GM21528 (cell line): ENCODE results near the gene LLGL2.
A peak's percentile ranks its signal among the peaks of the same experiment; 100 is the strongest.
"Not testable (repeated sequence)": the region's sequence is repeated elsewhere in the genome, so short reads cannot be mapped to it uniquely, and the experiment has no call there.

Source experiments
- ATAC-seq: cut with Tn5 transposase; IDR thresholded peaks from one replicate; pipeline ENCODE4 v1.9.1; 2021; ENCODE audit warnings: mild to moderate bottlenecking, moderate library complexity; ENCODE audit not compliant: unreplicated experiment, low FRiP score

The LLGL2 gene

DNA sequence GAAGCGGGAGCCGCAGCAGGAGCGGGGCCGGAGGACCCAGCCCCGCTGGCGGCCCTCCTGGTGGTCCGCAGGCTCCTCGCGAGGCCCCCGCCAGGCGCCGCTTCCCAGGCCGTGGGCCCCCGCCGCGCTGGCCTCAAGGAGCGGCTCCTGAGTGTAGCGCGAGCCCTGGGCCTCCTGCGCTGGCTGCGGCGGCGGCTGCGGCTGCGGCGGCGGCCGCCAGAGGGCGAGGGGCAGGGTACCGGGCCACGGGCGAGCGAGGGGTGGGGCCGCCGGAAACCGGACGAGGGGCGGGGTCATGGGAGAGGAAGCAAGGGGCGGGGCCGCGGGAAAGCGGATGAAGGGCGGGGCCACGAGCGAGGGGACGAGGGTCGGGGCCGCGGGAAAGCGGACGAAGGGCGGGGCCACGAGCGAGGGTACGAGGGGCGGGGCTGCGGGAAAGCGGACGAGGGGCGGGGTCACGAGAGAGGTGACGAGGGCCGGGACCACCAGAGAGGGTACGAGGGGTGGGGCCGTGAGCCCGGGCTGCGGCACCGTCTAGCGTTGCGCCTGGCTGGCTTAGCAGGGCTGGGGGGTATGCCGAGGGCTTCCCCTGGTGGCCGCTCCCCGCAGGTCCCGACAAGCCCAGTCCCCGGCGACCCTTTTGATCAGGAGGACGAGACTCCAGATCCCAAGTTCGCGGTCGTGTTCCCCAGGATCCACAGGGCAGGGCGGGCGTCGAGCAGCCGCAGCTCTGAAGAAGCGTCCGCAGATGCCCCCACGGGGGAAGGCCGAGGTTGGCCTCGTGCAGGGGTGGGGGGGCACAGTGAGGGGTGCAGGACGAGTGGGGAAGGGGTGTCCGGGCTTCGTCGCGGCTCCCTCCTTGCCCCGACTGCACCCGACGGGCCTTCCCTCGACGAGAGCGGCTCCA, 63.8 kb downstream of the LLGL2 start:
- ATAC-seq, result peak; percentile 59

DNA sequence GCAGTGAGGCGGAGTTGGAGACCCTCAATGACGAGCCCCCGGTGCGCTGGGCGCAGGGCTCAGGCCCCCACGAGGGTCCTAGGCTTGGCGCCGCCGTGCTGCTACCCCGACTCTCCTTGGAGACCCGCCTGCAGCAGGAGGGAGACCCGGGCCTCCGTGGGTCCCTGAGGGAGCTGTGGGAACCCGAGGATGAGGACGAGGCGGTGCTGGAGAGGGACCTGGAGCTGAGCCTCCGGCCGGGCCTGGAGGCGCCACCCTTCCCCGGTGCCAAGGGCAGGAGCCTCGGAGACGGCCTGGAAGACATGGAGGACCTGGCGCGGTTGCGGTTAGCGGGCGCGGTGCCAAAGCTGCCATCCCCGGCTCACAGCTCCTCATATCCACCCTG, 64.4 kb downstream of the LLGL2 start:
- no peak for ATAC-seq

DNA sequence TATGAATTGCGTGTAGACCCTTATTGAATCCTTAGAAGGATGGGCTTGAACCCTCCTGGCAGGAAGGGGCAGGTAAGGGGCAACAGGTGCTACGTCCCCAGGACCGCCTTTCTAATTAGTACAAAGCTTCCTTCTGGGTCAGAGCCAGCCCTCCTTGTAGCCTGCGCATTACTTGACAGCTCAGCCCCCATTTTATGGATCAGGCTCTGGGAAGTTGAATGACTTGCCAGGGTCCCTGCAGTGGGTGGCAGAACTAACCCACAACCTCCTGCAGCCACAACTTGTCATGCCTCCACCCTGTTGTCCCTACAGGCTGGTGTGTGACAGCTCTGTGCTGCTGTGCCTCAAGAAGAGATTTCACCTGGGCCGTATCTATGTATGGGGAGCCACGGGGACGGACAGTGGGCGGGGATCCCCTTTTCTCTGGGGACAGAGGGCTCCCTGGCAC, 64.8 kb downstream of the LLGL2 start:
- ATAC-seq, result no peak

DNA sequence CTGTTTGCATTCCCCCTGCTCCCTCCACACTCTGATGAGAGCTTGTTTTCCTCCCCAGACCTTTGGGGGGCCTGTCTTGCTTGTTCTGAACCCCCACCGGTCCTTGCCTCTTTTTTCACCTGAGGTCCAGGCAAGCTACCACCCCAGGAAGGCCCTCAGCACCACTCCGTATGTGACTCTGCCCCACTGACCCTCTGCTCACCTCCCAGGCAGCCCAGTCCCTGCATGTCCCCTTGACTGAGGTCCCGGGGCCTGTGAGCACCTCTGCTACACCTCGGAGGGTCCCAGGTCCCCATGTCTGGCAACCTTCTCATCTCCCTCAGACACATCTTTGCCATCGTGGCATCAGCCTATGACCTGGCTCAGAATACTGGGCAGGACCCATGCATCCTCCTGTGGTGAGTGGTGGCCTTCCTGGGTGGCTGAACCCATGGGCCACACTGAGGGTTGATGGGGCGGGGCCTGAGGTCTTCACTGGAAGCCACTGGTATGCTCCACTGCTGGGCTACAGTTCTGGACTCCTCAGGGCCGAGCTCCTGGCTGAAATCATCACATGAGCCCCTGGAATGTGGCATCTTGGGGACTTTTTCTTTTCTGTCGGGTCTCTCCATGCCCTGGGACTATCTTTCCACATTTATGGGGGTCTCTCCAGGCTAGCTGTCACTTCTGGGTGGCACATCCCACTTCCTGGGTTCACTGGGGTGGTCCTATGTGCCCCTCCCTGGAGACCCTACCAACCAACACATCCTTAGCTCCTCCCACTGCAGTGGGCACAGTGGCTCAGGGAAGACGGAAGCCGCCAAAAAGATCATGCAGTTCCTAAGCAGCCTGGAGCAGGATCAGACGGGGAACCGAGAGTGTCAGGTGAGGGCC, 65.6 kb downstream of the LLGL2 start:
- no peak for ATAC-seq

DNA sequence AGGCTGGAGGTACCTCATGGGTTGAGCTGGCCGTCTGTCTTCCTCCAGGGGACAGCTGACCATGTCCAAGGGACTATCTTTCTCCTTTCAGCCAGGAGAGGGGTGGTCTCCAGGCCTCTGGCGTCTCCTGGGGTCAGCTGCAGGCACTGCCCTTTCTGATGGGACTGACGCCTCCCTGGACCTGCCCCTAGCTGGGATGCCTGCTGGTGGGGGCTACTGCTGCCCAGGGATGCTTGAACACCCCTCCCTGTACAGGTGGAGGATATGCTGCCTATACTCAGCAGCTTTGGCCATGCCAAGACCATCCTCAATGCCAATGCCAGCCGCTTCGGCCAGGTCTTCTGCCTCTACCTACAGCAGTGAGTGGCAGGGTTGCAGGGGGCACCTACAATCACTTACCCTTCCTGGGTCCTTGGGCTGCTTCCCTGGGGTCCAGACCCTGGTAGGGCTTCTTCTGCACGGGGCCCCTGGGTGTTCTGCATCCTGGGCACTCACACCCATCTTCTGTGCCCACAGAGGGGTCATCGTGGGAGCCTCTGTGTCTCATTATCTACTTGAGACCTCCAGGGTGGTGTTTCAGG, 66.3 kb downstream of the LLGL2 start:
- no peak for ATAC-seq

DNA sequence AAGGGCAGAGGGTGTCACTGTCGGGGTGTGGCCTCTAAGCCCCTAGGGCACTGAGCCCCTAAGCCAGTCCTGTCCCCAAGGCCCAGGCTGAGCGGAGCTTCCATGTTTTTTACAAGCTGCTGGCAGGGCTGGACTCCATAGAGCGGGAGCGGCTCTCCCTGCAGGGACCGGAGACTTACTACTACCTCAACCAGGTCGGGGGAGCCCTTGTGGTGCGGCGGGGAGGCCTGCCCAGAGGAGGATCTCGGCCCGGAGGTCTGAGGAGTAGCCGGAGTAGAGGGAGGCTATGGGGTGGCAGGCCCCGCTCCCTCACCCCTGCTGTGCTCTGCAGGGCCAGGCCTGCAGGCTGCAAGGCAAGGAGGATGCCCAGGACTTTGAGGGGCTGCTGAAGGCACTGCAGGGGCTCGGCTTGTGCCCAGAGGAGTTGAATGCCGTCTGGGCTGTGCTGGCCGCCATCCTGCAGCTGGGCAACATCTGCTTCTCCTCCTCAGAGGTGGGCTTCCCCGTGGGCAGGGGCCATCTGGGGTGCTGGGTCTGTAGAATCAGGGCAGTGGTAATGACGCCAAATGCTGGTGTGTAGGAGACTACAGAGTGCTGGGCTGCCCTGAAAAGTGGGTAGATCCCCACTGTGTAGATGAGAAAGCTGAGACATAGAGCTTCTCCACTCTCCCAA, 67.0 kb downstream of the LLGL2 start:
- ATAC-seq, result no peak

DNA sequence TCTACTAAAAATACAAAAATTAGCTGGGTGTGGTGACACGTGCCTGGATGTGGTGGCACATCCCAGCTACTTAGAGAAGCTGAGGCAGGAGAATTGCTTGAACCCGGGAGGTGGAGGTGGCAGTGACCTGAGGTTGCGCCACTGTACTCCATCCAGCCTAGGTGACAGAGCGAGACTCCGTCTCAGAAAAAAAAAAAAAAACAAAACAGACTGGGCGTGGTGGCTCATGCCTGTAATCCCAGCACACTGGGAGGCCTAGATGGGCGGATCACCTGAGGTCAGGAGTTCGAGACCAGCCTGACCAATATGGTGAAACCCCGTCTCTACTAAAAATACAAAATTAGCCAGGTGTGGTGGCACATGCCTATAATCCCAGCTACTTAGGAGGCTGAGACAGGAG, 67.9 kb downstream of the LLGL2 start:
- ATAC-seq, result not testable (repeated sequence)

DNA sequence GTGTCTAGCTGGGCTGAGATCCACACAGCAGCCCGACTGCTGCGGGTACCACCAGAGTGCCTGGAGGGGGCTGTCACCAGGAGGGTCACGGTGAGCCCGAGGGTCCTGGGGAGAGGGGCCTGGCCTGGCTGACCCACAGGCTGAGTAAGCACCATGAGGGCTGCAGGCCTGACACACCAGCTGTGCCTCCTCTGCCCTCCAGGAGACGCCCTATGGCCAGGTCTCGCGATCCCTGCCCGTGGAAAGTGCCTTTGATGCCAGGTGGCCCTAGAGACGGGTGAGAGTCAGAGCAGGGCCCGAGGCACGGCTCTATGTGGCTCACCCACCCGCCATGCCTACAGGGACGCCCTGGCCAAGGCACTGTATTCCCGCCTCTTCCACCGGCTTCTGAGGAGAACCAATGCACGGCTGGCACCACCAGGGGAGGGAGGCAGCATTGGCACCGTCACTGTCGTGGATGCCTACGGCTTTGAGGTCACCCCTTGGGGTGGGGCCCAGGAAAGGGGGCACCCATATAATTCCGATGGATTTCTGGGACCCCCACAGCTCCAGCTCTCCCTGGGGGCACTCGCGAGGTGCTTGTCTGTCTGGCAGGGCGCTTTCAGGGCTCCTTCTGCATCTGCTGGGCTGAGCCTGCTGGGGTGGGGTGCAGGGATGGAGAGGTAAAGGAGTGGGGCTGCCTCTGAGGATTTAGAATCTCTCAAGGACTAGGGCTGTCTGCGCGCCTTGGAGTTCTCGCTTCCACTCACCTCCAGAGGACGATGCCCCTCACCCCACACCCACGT, 69.2 kb downstream of the LLGL2 start:
- no peak for ATAC-seq

DNA sequence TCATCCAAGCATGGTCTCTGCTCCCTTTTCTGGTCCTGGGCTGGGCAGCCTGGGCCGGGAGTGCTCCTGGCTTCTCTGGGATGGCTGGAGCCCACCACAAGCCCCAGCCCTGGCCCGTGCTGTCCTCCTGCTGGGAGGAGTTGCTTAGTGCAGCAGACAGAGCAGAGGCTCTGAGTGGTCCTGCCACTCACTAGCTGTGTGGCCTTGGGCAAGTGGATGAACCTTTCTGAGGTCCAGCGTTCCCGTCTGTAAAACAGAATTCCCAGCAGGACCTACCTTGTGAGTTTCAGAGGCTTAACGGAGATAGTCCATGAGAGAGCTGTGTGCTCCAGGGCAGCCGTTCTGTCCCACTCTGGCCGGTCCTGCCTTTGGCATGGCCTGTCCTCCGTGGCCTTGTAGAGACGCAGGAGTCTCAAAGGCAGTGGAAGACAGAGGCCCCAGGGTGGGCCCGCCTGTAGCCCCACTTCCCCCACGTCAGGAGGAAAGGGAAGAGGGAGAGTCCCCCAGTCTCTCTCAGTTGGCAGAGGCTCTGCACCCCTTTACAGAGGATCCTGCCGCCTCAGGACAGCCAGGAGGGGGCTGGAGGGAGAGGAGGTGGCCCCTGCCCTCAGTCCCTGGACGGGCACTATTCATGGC, 69.9 kb downstream of the LLGL2 start:
- ATAC-seq, result no peak

DNA sequence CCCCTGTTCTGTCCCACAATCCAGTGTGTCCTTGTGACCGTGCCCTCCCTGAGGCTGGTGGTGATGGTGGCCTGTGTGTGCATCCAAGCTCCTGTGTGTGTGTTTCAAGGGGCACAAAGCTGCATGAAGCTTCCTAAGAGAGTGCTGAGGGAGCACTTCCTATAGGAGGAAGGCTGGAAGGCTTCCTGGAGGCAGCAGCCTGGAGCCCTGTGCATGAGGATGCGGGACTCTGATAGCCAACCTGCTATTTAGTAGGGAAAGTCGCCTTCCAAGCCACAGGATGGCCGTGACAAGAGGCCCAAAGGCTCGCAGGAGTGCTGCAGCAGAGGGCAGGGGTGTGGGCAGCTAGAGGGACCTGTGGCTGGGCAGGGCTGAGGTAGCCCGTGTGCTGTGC, 70.4 kb downstream of the LLGL2 start:
- no peak for ATAC-seq

DNA sequence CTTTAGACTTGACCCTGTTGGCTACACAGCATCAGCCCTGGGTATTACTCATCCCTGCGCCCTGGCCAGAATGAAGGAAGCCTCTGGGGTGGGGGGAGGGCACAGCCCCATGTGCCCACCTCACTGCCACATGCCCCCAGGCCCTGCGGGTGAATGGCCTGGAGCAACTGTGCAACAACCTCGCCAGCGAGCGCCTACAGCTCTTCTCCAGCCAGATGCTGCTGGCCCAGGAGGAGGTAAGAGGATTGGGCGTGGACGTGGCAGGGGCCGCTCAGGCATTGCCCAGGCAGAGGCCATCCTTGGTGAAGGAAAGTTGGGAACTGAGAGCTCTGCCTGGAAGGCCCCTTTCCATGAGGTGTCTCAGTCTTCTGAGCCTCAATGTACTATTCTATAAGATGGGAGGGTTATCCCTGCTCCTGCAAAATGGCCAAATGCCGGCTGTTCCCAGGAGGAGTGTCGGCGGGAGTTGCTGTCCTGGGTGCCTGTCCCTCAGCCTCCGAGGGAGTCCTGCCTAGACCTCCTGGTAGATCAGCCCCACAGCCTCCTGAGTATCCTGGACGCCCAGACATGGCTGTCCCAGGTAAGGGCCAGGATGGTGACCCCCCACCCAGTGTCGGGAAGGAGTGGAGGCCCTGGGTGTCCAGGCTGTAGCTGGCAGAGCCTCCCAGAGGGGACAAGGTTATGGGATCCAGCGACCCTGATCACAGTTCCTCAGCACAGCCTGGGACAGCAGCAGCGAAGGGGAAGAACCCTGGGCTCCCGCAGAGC, 71.0 kb downstream of the LLGL2 start:
- ATAC-seq, result no peak

DNA sequence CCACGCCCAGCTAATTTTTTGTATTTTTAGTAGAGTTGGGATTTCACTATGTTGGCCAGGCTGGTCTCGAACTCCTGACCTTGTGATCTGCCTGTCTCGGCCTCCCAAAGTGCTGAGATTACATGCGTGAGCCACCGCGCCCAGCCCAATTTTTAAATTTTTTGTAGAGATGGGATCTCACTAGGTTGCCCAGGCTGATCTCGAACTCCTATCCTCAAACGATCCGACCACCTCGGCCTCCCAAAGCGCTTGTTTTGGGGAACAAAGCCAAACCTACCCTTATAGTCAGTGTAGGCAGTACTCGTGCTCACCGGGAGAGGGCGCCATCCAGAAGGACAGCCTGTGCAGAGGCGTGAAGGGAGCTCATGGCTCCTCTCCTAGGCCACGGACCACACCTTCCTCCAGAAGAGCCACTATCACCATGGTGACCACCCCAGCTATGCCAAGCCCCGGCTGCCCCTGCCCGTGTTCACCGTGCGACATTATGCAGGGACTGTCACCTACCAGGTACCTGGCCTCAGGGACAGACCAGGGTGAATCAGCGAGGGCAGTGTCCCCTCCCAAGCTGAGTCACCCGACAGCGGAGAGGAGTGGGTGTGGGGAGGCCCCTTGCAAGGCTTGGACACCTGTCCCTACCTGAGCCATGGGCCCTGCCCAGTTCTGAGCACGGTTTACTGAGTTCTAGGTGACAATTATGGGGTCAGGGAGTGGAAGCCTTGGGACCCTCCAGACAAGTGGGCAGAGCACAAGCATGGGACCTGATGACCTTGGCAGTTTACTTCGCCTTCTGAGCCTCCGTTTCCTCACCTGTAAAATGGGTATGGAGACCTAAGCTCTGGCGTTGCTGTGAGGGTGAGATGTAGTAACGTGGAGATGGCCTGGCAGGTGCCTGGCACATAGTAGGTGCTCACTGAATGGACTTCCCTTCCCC, 75.8 kb downstream of the LLGL2 start:
- ATAC-seq, result no peak

DNA sequence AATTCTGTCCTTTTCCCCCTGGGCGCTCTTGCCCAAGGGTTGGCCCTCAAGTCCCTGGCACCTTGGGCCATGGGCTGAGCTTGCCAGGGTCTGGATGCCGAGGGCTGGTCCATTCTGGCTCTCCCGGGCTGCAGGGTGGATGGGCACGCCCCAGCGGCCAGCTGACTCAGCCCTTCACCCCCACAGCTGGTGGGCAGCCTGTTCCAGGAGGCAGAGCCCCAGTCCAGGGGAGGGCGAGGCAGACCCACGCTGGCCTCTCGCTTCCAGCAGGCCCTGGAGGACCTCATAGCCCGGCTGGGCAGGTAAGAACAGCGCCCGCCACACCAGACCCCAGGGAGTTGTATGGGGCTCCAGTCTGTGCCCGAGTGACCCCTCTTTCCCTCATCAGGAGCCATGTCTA, 77.1 kb downstream of the LLGL2 start:
- no peak for ATAC-seq

DNA sequence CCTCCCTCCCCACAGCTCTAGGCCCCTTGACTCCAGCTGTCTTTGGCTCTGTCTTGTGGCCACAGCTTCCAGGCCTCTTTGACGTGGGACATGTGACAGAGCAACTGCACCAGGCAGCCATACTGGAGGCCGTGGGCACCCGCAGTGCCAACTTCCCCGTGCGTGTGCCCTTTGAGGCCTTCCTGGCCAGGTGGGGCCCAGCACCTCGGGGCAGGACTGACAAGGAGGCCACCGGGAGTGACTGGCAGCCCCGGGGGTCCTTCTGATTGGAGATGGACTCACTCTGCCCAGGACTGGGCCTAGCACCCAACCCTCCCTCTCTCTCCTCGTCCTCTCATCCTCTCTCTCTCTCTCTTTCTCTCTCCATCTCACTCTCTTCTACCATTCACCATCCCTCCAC, 77.6 kb downstream of the LLGL2 start:
- no peak for ATAC-seq

DNA sequence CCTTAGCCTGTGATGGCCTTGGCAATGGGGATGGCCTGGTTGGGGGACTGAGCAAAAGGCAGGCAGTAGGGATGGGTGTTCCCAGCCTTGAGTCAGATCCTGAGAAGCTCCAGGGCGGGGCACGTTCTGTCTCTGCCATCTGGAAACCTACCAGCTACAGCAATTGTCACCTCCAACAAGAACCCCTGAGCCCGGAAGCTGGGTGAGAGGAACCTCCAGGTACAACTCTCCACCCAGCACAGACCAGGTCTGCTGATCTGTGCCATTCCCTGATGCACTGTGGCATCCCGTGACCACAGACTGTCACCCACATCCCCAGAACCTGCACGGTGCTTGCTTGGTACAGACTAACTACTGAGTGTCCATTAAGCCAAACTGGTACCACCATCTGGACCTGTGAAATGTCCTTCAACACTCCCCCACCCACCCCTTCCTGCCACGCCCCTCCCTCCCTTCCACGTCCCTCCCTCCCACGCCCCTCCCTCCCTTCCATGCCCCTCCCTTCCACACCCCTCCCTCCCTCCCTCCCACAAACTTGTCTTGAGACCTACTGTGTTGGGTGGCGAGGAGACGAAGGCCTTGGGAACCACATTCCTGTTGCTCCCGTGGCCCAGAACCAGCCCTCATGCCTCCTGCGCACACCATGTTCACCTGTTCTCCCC, 78.7 kb downstream of the LLGL2 start:
- no peak for ATAC-seq

DNA sequence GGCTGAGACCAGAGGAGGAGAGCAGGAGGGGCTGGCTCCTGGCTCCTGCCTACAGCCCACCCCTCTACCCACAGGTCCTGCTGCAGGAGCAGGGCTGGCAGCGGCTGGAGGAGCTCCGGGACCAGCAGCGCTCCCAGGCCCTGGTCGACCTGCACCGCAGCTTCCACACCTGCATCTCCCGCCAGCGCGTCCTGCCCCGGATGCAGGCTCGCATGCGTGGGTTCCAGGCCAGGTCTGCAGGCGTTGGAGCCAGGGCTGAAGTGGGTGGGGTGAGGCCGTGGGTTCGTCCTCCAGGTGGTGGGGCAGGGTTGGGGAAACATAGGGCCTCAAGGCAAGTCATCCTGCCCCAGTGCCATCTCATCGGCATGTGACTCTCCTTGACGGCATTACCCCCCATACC, 80.3 kb downstream of the LLGL2 start:
- ATAC-seq, result no peak

DNA sequence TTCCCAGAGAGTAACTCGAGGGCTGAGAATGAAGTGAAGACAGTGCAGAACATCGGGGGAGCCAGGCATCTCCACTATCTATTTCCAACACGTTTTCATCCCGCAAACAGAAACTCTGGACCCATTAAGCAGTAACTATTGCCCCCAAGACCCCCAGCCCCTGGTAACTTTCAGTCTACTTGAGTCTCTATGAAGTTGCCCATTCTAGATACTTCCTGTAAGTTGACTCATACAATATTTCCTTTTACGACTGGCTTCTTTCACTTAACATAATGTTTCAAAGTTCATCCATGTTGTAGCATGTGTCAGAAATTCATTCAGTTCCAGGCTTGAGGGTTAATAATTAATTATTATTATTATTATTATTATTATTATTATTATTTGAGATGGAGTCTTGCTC, 81.6 kb downstream of the LLGL2 start:
- ATAC-seq, result no peak
